PC-3 (cell line): Measurements from ENCODE around the gene AGFG1. TPM values are rescaled to one million over a fixed set of nuclear protein-coding genes. Genes with fewer than 3 reads are reported as not detected.

Source experiments
- ATAC-seq: fragments of 200-7000 bp; cut with Tn5 transposase; 2 replicates; pipeline ENCODE4 v1.9.1; 2020; ENCODE audit warnings: mild to moderate bottlenecking, moderate library complexity
- BruUV-seq: library from RNA; stranded (reverse); fragments of 400-500 nt; replicated peaks from 2 replicates; lab custom pipeline; 2021; lab: Mats Ljungman, UMichigan
- CTCF ChIA-PET: fragments of 300-600 bp; sonication (Branson Sonifier 250); formaldehyde crosslinking; loops from one replicate; lab custom pipeline; 2022; ENCODE audit warnings: antibody characterized with exemption; lab: Charles Lee
- POLR2A ChIA-PET: fragments of 300-600 bp; sonication (Branson Sonifier 250); formaldehyde crosslinking; loops from one replicate; lab custom pipeline; 2022; ENCODE audit warnings: antibody characterized with exemption; ENCODE audit not compliant: unreplicated experiment; lab: Charles Lee
- DNase-seq: peaks from one replicate; pipeline ENCODE4 v3.0.0-alpha.2; 2015
- H2AFZ ChIP-seq: fragments of 300-600 bp; sonication (generic); 2 replicates; pipeline ENCODE4 v1.6.0; 2016; ENCODE audit warnings: antibody characterized with exemption, low read length
- H3F3A ChIP-seq: fragments of 300-600 bp; sonication (generic); one replicate; pipeline ENCODE4 v1.6.0; 2017; ENCODE audit warnings: antibody characterized with exemption, low read length, control low read depth, mild to moderate bottlenecking; ENCODE audit not compliant: unreplicated experiment
- H3K27ac ChIP-seq: fragments of 300-600 bp; sonication (generic); 2 replicates; pipeline ENCODE4 v1.5.1; 2016; ENCODE audit warnings: mild to moderate bottlenecking, low read length
- H3K27me3 ChIP-seq: fragments of 300-600 bp; sonication (generic); 2 replicates; pipeline ENCODE4 v1.6.1; 2016; ENCODE audit warnings: low read length, mixed read lengths
- H3K36me3 ChIP-seq: fragments of 300-600 bp; sonication (generic); 2 replicates; pipeline ENCODE4 v1.6.1; 2016; ENCODE audit warnings: low read depth, mixed run types, low read length, mixed read lengths
- H3K4me1 ChIP-seq: fragments of 300-600 bp; sonication (generic); 2 replicates; pipeline ENCODE4 v1.5.1; 2016; ENCODE audit warnings: low read length; ENCODE audit not compliant: insufficient read depth
- H3K4me2 ChIP-seq: fragments of 300-600 bp; sonication (generic); 2 replicates; pipeline ENCODE4 v1.6.0; 2016; ENCODE audit warnings: low read length
- H3K4me3 ChIP-seq: fragments of 300-600 bp; sonication (generic); 2 replicates; pipeline ENCODE4 v1.5.1; 2016; ENCODE audit warnings: mild to moderate bottlenecking, low read length, mixed read lengths
- H3K79me2 ChIP-seq: fragments of 300-600 bp; sonication (generic); 2 replicates; pipeline ENCODE4 v1.6.1; 2017; ENCODE audit warnings: low read length, mixed read lengths
- H3K9ac ChIP-seq: fragments of 300-600 bp; sonication (generic); 2 replicates; pipeline ENCODE4 v1.6.0; 2016; ENCODE audit warnings: mild to moderate bottlenecking, low read length
- H3K9me2 ChIP-seq: fragments of 300-600 bp; sonication (generic); replicated peaks from 2 replicates; pipeline ENCODE4 v1.6.1; 2016; ENCODE audit warnings: mixed run types, low read length, mixed read lengths
- H3K9me3 ChIP-seq: fragments of 300-600 bp; sonication (generic); 2 replicates; pipeline ENCODE4 v1.6.1; 2016; ENCODE audit warnings: low read length, mixed read lengths
- H4K20me1 ChIP-seq: fragments of 300-600 bp; sonication (generic); 2 replicates; pipeline ENCODE4 v1.6.1; 2016; ENCODE audit warnings: low read length, mixed read lengths
- EZH2 ChIP-seq: fragments of 300-600 bp; sonication (generic); IDR thresholded peaks from one replicate; pipeline ENCODE4 v1.6.1; 2017; ENCODE audit warnings: antibody characterized with exemption, mild to moderate bottlenecking, low read length; ENCODE audit not compliant: unreplicated experiment
- EZH2phosphoT487 ChIP-seq: fragments of 300-600 bp; sonication (generic); IDR thresholded peaks from 2 replicates; pipeline ENCODE4 v1.6.1; 2018; ENCODE audit warnings: mild to moderate bottlenecking, antibody characterized with exemption, low read length, borderline replicate concordance
- intact Hi-C: fragments of 100-400 bp; cut with micrococcal nuclease; formaldehyde crosslinking; loops from 2 replicates; pipeline ENCODE4 v1.9.0; 2023
- total RNA-seq: library from RNA; depleted of rRNA; stranded (reverse); fragments of >200 nt; gene quantifications from 2 replicates; pipeline ENCODE4 v1.2.3, GENCODE V29; 2014
- TF ChIP-seq, protein P1 (sequence below): fragments of 300-600 bp; sonication (generic); conservative IDR thresholded peaks from 2 replicates; pipeline ENCODE4 v1.5.1; 2017; ENCODE audit warnings: antibody characterized with exemption, low read depth, mild to moderate bottlenecking, low read length

AGFG1 gene
- total RNA-seq, 1 experiment from 2014 or later = 56.3 TPM

GRCh38 chr2:227428731-227429285, 43.1 kb upstream of the AGFG1 start:
- CTCF ChIA-PET = no interaction called here
- Histone ChIP-seq H3K9me3 (peaks cover 9% of the 10 kb centered on the region; the same call in 1 of the 2 replicates), H3F3A (no peaks in the 10 kb centered on the region), H3K9me2 (no peaks in the 10 kb centered on the region), H4K20me1 (no peaks in the 10 kb centered on the region), H3K79me2 (no peaks in the 10 kb centered on the region), H3K4me3 (no peak overlapping the region), H3K9ac (no peak overlapping the region), H3K4me1 (no peaks in the 10 kb centered on the region), H3K4me2 (no peak overlapping the region), H3K27me3 (no peaks in the 10 kb centered on the region), H3K27ac (no peak overlapping the region), H3K36me3 (no peaks in the 10 kb centered on the region; the same call in 1 of the 2 replicates), H2AFZ (no peak overlapping the region)
- no peak for DNase-seq
- intact Hi-C loops = no loop called here
- TF ChIP-seq EZH2 = no peak
- TF ChIP-seq, protein P1, sequence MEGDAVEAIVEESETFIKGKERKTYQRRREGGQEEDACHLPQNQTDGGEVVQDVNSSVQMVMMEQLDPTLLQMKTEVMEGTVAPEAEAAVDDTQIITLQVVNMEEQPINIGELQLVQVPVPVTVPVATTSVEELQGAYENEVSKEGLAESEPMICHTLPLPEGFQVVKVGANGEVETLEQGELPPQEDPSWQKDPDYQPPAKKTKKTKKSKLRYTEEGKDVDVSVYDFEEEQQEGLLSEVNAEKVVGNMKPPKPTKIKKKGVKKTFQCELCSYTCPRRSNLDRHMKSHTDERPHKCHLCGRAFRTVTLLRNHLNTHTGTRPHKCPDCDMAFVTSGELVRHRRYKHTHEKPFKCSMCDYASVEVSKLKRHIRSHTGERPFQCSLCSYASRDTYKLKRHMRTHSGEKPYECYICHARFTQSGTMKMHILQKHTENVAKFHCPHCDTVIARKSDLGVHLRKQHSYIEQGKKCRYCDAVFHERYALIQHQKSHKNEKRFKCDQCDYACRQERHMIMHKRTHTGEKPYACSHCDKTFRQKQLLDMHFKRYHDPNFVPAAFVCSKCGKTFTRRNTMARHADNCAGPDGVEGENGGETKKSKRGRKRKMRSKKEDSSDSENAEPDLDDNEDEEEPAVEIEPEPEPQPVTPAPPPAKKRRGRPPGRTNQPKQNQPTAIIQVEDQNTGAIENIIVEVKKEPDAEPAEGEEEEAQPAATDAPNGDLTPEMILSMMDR = no peak
- ATAC-seq = no peak
- POLR2A ChIA-PET = no interaction called here
- no TSS peak for BruUV-seq

GRCh38 chr2:227430639-227431038, 41.3 kb upstream of the AGFG1 start:
- Histone ChIP-seq H4K20me1 (no peaks in the 10 kb centered on the region), H3K79me2 (no peaks in the 10 kb centered on the region), H3K27ac (no peak overlapping the region), H3K9me3 (peaks cover 9% of the 10 kb centered on the region; the same call in 1 of the 2 replicates), H3K27me3 (no peaks in the 10 kb centered on the region), H3K9ac (no peak overlapping the region), H2AFZ (no peak overlapping the region), H3K4me1 (no peaks in the 10 kb centered on the region), H3F3A (no peaks in the 10 kb centered on the region), H3K4me3 (no peak overlapping the region), H3K4me2 (no peak overlapping the region), H3K36me3 (no peaks in the 10 kb centered on the region; the same call in 1 of the 2 replicates), H3K9me2 (no peaks in the 10 kb centered on the region)
- ChIA-PET CTCF (no interaction called here), POLR2A (no interaction called here)
- no peak for TF ChIP-seq EZH2phosphoT487
- no peak for TF ChIP-seq EZH2
- TF ChIP-seq, protein P1 = no peak
- no TSS peak for BruUV-seq
- ATAC-seq = no peak
- intact Hi-C loops = no loop called here
- no peak for DNase-seq

DNA sequence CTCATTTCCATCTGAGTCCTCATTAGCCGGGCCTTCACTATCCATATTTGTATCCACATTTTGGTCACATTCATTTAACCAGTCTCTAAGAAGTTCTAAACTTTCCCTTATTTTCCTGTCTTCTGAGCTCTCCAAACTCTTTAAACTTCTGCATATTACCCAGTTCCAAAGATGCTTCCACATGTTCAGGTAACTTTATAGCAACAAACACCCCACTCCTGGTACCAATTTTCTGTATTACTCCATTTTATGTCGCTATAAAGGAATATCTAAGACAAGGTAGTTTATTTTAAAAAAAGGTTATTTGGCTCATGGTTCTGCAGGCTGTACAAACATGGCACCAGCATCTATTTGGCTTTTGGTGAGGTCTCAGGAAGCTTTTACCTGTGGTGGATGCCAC, 38.8 kb upstream of the AGFG1 start:
- H3K4me2 ChIP-seq = no peak overlapping the region
- peaks cover 9% of the 10 kb centered on the region; the same call in 1 of the 2 replicates for H3K9me3 ChIP-seq
- H3K9ac ChIP-seq = no peak overlapping the region
- no peaks in the 10 kb centered on the region for H3K79me2 ChIP-seq
- H3K27me3 ChIP-seq = no peaks in the 10 kb centered on the region
- no peak for DNase-seq
- no peaks in the 10 kb centered on the region for H3F3A ChIP-seq
- H3K36me3 ChIP-seq = no peaks in the 10 kb centered on the region; the same call in 1 of the 2 replicates
- intact Hi-C loops = no loop called here
- no peak overlapping the region for H2AFZ ChIP-seq
- ATAC-seq = no peak
- ChIA-PET POLR2A (no interaction called here), CTCF (interaction anchor here (0.6 kb wide), 1 partner anchor 225 kb away, joined by 3 read pairs; no protein-coding TSS in a partner anchor)
- H3K27ac ChIP-seq = no peak overlapping the region
- TF ChIP-seq, protein P1 = no peak
- TF ChIP-seq EZH2 = no peak
- no peak for TF ChIP-seq EZH2phosphoT487
- H3K4me3 ChIP-seq = no peak overlapping the region
- BruUV-seq = no TSS peak
- H3K4me1 ChIP-seq = no peaks in the 10 kb centered on the region
- H3K9me2 ChIP-seq = no peaks in the 10 kb centered on the region
- no peaks in the 10 kb centered on the region for H4K20me1 ChIP-seq
